HepG2 (cell line): ENCODE results near the gene RSRC2.
"Not testable (repeated sequence)": the region's sequence is repeated elsewhere in the genome, so short reads cannot be mapped to it uniquely, and the experiment has no call there.

Experiments used
- ZBTB21 ChIP-seq: sonication (generic); formaldehyde crosslinking; IDR thresholded peaks from 2 replicates; pipeline ENCODE4 v1.4.0; 2020; ENCODE audit warnings: missing genetic modification reagents
- TF ChIP-seq, protein P1 (sequence below): sonication (generic); formaldehyde crosslinking; IDR thresholded peaks from 2 replicates; pipeline ENCODE4 v1.5.0; 2020; ENCODE audit warnings: mild to moderate bottlenecking, missing genetic modification reagents, moderate library complexity
- TF ChIP-seq, protein P2 (sequence below): sonication (generic); formaldehyde crosslinking; IDR thresholded peaks from 2 replicates; pipeline ENCODE4 v1.4.0; 2020; ENCODE audit warnings: missing genetic modification reagents; ENCODE audit errors: not compliant biosample characterization
- TF ChIP-seq, protein P3 (sequence below): sonication (generic); formaldehyde crosslinking; IDR thresholded peaks from 2 replicates; pipeline ENCODE4 v1.5.0; 2020; ENCODE audit warnings: missing genetic modification reagents
- TF ChIP-seq, protein P4 (sequence below): IDR thresholded peaks from 2 replicates; pipeline ENCODE4 v1.6.1; 2012; ENCODE audit warnings: low read depth, low read length, improper control_type of control experiment

DNA sequence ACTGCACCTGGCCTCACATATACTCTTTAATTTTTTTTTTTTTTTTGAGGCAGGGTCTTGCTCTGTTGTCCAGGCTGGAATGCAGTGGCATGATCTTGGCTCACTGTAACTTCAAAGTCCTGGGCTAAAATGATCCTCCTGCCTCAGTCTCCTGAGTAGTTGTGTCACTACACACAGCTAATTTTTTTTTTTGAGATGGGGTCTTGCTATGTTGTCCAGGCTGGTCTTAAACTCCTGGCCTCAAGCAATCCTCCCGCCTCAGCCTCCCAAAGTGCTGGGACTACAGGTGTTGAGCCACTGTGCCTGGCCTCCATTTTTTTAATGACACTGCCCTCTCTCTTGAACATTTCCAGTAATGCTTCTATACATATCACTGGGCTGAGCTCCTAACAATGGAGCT is 42.4 kb downstream of the RSRC2 start:
- TF ChIP-seq, protein P1, sequence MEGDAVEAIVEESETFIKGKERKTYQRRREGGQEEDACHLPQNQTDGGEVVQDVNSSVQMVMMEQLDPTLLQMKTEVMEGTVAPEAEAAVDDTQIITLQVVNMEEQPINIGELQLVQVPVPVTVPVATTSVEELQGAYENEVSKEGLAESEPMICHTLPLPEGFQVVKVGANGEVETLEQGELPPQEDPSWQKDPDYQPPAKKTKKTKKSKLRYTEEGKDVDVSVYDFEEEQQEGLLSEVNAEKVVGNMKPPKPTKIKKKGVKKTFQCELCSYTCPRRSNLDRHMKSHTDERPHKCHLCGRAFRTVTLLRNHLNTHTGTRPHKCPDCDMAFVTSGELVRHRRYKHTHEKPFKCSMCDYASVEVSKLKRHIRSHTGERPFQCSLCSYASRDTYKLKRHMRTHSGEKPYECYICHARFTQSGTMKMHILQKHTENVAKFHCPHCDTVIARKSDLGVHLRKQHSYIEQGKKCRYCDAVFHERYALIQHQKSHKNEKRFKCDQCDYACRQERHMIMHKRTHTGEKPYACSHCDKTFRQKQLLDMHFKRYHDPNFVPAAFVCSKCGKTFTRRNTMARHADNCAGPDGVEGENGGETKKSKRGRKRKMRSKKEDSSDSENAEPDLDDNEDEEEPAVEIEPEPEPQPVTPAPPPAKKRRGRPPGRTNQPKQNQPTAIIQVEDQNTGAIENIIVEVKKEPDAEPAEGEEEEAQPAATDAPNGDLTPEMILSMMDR = not testable (repeated sequence)
- TF ChIP-seq, protein P2, sequence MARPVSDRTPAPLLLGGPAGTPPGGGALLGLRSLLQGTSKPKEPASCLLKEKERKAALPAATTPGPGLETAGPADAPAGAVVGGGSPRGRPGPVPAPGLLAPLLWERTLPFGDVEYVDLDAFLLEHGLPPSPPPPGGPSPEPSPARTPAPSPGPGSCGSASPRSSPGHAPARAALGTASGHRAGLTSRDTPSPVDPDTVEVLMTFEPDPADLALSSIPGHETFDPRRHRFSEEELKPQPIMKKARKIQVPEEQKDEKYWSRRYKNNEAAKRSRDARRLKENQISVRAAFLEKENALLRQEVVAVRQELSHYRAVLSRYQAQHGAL (CRISPR knock-in tag) = not testable (repeated sequence)
- TF ChIP-seq, protein P3, sequence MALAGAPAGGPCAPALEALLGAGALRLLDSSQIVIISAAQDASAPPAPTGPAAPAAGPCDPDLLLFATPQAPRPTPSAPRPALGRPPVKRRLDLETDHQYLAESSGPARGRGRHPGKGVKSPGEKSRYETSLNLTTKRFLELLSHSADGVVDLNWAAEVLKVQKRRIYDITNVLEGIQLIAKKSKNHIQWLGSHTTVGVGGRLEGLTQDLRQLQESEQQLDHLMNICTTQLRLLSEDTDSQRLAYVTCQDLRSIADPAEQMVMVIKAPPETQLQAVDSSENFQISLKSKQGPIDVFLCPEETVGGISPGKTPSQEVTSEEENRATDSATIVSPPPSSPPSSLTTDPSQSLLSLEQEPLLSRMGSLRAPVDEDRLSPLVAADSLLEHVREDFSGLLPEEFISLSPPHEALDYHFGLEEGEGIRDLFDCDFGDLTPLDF (CRISPR knock-in tag) = not testable (repeated sequence)
- not testable (repeated sequence) for TF ChIP-seq ZBTB21 (CRISPR knock-in tag)
- TF ChIP-seq, protein P4, sequence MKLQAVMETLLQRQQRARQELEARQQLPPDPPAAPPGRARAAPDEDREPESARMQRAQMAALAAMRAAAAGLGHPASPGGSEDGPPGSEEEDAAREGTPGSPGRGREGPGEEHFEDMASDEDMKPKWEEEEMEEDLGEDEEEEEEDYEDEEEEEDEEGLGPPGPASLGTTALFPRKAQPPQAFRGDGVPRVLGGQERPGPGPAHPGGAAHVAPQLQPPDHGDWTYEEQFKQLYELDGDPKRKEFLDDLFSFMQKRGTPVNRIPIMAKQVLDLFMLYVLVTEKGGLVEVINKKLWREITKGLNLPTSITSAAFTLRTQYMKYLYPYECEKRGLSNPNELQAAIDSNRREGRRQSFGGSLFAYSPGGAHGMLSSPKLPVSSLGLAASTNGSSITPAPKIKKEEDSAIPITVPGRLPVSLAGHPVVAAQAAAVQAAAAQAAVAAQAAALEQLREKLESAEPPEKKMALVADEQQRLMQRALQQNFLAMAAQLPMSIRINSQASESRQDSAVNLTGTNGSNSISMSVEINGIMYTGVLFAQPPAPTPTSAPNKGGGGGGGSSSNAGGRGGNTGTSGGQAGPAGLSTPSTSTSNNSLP = not testable (repeated sequence)
